22Rv1 (cell line): ENCODE measurements around the gene MAN2B2.

Experiments used
- ZFX ChIP-seq: fragments of 450-650 bp; IDR thresholded peaks from 2 replicates; pipeline ENCODE4 v1.6.1; 2017; ENCODE audit warnings: antibody characterized with exemption, borderline replicate concordance
- TF ChIP-seq, protein P1 (sequence below): fragments of 450-650 bp; IDR thresholded peaks from 2 replicates; pipeline ENCODE4 v1.5.1; 2017; ENCODE audit warnings: mild to moderate bottlenecking

- TF ChIP-seq, protein P1, sequence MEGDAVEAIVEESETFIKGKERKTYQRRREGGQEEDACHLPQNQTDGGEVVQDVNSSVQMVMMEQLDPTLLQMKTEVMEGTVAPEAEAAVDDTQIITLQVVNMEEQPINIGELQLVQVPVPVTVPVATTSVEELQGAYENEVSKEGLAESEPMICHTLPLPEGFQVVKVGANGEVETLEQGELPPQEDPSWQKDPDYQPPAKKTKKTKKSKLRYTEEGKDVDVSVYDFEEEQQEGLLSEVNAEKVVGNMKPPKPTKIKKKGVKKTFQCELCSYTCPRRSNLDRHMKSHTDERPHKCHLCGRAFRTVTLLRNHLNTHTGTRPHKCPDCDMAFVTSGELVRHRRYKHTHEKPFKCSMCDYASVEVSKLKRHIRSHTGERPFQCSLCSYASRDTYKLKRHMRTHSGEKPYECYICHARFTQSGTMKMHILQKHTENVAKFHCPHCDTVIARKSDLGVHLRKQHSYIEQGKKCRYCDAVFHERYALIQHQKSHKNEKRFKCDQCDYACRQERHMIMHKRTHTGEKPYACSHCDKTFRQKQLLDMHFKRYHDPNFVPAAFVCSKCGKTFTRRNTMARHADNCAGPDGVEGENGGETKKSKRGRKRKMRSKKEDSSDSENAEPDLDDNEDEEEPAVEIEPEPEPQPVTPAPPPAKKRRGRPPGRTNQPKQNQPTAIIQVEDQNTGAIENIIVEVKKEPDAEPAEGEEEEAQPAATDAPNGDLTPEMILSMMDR, result peak; percentile 90
- no peak for TF ChIP-seq ZFX
Observed at GRCh38 chr4:6546681-6547447, 28.1 kb upstream of the MAN2B2 start.
